ENCODE measurements around the gene METTL24. TPM values are rescaled to one million over a fixed set of nuclear protein-coding genes. Genes with fewer than 3 reads are reported as not detected.

Gene METTL24, protein sequence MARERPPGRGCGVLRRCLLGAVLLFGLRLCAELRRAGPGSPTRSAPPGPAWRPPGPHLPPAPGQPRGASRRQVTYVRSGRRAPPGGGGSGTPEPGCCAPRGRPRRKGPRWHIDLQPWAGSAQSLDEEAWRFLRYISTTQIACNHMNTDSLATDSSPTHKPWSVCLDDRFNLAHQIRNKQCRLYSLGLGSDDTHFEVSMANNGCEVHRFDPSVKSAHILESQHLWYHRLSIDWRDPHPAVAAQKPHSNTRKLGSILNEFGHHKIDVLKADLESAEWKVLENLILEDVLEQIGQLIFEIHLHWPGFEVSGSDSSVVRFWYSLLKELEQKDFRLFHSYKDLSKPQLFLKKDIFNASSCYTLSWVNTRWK
- not detected in 2 replicates for total RNA-seq

DNA sequence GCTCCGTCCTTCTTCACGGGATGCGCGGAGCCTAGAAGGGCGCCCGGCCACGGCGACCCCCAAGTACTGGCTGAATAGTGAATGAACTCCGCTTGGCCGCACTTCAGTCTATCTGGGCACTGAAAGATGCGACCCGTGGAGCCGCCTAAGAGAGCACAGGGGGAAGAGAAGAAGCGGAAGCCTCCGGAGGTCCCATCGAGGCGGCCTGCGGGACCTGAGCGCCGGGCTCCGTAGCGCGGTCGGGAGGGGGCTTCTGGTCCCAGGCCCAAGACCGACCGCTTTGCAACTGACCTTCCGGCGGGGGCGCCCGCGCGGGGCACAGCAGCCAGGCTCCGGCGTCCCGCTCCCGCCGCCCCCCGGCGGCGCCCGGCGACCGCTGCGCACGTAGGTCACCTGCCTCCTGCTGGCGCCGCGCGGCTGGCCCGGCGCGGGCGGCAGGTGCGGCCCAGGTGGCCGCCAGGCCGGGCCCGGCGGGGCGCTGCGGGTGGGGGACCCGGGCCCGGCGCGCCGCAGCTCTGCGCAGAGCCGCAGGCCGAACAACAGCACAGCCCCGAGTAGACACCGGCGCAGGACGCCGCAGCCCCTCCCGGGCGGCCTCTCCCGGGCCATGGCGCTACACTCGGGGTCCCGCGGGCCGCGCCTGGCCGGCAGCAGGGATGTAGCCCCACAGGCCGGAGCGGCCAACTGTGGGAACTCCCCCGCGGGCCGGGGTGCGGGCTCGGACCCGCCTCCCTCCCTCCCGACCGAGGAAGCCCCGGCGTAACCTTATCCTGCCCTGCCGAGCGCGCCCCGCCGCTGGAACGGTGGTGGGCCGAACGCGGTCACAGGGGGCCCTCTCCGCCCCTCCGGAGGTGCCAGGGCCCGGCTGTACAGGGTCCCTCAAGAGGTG, at the start of gene METTL24:
METTL24 (minus strand) TSS at position 686 of the 889 bp plus-strand sequence; CDS start at position 609, 77 bp downstream.

Other genes starting within 250 kb of the METTL24 start
- 9.9 and 11.7 TPM in 2 replicates for gene WASF1, start 178.7 kb downstream of the METTL24 start, total RNA-seq
- 16.2 and 20.7 TPM in 2 replicates for gene CDC40, start 177.9 kb downstream of the METTL24 start, total RNA-seq
- 0.39 and 1.5 TPM in 2 replicates for gene DDO, start 57.2 kb upstream of the METTL24 start, total RNA-seq
- gene SLC22A16, start 118.3 kb upstream of the METTL24 start, total RNA-seq = not detected in 2 replicates